GM12892 (cell line): Measurements from ENCODE around the gene AOC1.

Experiments
- POLR2A ChIP-seq: IDR thresholded peaks from 2 replicates; pipeline ENCODE4 v1.6.1; 2011; ENCODE audit warnings: low read depth, low read length, control low read depth
- POLR2AphosphoS5 ChIP-seq: IDR thresholded peaks from 2 replicates; pipeline ENCODE4 v1.6.1; 2011; ENCODE audit warnings: low read depth, low read length, control low read depth

GRCh38 chr7:150901160-150902035, 49.1 kb downstream of the AOC1 start:
- TF ChIP-seq POLR2A (no peak), POLR2AphosphoS5 (no peak)
